Uterus (tissue), 4 donors: Measurements from ENCODE around the gene NDUFV2. TPM values are rescaled to one million over a fixed set of nuclear protein-coding genes. Genes with fewer than 3 reads are reported as not detected.

ENCODE experiments used
- DNase-seq, 2 donors: peaks; one replicate each; pipeline ENCODE4 v3.0.0-alpha.2; 2019 to 2020
- H3K27ac ChIP-seq, 2 donors: fragments of 200-600 bp; sonication (generic); 1 replicate in 1 of 2; 2 replicates in 1 of 2; pipeline ENCODE4 v1.5.1; 2016 to 2018
- H3K27me3 ChIP-seq, 2 donors: fragments of 200-600 bp; sonication (generic); one replicate each; pipeline ENCODE4 v1.5.1; 2018 to 2019; ENCODE audit warnings: control low read depth in 1 of 2
- H3K36me3 ChIP-seq, 2 donors: fragments of 200-600 bp; sonication (generic); one replicate each; pipeline ENCODE4 v1.5.1; 2019; ENCODE audit warnings: control low read depth in 1 of 2
- H3K4me1 ChIP-seq, 2 donors: fragments of 200-600 bp; sonication (generic); one replicate each; pipeline ENCODE4 v1.5.1; 2018 to 2019; ENCODE audit warnings: control low read depth in 1 of 2
- H3K4me3 ChIP-seq, 2 donors: fragments of 200-600 bp; sonication (generic); 1 replicate in 1 of 2; 2 replicates in 1 of 2; pipeline ENCODE4 v1.5.1; 2018 to 2019; ENCODE audit warnings: mild to moderate bottlenecking in 1 of 2
- H3K9me3 ChIP-seq, 2 donors: fragments of 200-600 bp; sonication (generic); one replicate each; pipeline ENCODE4 v1.5.1; 2019; ENCODE audit warnings: control low read depth in 1 of 2
- CTCF ChIP-seq, 4 experiments: fragments of 200-600 bp in 2 of 4; fragments of 450-650 bp in 2 of 4; sonication (generic) in 2 of 4; IDR thresholded peaks; one replicate each; pipeline ENCODE4 v1.5.1; 2016 to 2019; ENCODE audit warnings: antibody characterized with exemption in 4 of 4, mild to moderate bottlenecking in 2 of 4, moderate library complexity in 1 of 4
- POLR2A ChIP-seq, 2 donors: fragments of 450-650 bp; IDR thresholded peaks; one replicate each; pipeline ENCODE4 v1.6.1; 2016; ENCODE audit warnings: antibody characterized with exemption in 2 of 2, mild to moderate bottlenecking in 1 of 2, moderate library complexity in 1 of 2
- intact Hi-C: fragments of 100-400 bp; cut with DNase I; formaldehyde crosslinking; loops from one replicate; pipeline ENCODE4 v1.15.1; 2023; ENCODE audit warnings: low total_unique reads
- total RNA-seq, 4 donors: library from RNA; depleted of rRNA in 3 of 4; stranded (reverse); fragments of >200 nt in 3 of 4; gene quantifications; one replicate each; pipeline versions ENCODE4 v1.1.0 to v1.2.4, GENCODE V29; 2014 to 2023
- donor health status: DM: yes; HTN: yes; CAD: no.

NDUFV2 gene
- total RNA-seq, 4 donors from 2014 or later: 54.8 to 99.8 (median 95.8) TPM

DNA sequence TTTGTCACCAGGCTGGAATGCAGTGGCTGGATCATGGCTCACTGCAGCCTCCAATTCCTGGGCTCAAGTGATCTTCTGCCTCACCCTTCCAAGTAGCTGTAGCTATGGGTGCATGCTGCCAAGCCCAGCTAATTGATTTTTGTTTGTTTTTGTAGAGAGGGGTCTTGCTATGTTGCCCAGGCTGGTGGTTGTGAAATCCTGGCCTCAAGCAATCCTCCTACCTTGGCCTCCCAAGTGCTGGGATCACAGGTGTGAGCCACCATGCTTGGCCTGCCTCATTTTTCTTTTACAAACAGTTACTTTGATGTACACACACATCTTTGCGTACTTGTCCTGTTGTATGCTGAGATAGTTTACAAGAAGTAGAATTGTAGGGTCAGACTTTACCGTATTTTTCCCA lies 21.0 kb downstream of the NDUFV2 start:
- Histone ChIP-seq H3K4me1 (peaks cover 0 to 10% of the 10 kb centered on the region in 2 donors), H3K4me3 (no peak overlapping the region), H3K36me3 (no peaks in the 10 kb centered on the region), H3K27ac (no peak overlapping the region), H3K9me3 (no peaks in the 10 kb centered on the region), H3K27me3 (no peaks in the 10 kb centered on the region)
- intact Hi-C loops: no loop called here
- TF ChIP-seq POLR2A (IDR thresholded peaks at IDR 0.05): no peak
- no peak for TF ChIP-seq CTCF (IDR thresholded peaks at IDR 0.05)
- no peak for DNase-seq

DNA sequence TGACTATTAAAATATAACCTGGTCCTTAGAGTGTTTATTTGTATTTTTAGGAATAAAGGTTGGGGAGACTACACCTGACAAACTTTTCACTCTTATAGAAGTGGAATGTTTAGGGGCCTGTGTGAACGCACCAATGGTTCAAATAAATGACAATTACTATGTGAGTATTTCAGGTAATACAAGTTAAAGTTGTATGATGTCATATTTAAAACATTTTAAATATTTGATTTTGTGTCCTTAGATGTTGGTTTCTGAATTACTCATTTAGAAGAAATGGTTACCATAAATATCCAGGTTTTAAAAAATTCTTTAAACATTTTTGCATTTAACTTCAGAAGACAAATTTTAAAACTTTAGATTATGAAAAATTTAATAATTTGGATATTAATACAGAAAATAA lies 22.3 kb downstream of the NDUFV2 start:
- H3K4me3 ChIP-seq: no peak overlapping the region
- H3K36me3 ChIP-seq: no peaks in the 10 kb centered on the region
- H3K27ac ChIP-seq: no peak overlapping the region
- intact Hi-C loops: no loop called here
- no peak for DNase-seq
- H3K4me1 ChIP-seq: peaks cover 0 to 6% of the 10 kb centered on the region in 2 donors
- H3K9me3 ChIP-seq: no peaks in the 10 kb centered on the region
- H3K27me3 ChIP-seq: no peaks in the 10 kb centered on the region
- TF ChIP-seq CTCF (IDR thresholded peaks at IDR 0.05) (no peak), POLR2A (IDR thresholded peaks at IDR 0.05) (no peak)

DNA sequence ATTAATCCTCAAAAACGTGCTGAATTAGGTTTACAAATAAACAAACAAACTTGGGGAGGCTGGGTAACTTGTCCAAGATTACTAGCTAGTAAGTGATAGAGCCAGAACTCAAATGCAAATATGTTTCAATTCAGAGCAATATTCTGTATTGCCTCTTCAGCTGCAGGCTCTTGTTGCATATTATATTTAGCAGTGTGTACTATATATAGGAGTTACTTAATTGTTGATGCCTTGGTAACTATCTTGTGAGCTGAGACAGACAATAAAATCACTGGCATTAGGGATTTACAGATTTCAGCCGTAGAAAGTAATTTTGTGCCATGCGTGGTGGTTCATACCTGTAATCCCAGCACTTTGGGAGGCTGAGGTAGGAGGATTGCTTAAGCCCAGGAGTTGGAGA lies 23.8 kb downstream of the NDUFV2 start:
- Histone ChIP-seq H3K4me3 (no peak overlapping the region), H3K27ac (peak overlapping the region in 1 of 2 donors; percentile 2), H3K4me1 (peaks cover 0 to 3% of the 10 kb centered on the region in 2 donors), H3K27me3 (no peaks in the 10 kb centered on the region), H3K9me3 (no peaks in the 10 kb centered on the region), H3K36me3 (no peaks in the 10 kb centered on the region)
- TF ChIP-seq CTCF (IDR thresholded peaks at IDR 0.05): no peak
- TF ChIP-seq POLR2A (IDR thresholded peaks at IDR 0.05): no peak
- intact Hi-C loops: no loop called here
- no peak for DNase-seq

- H3K27me3 ChIP-seq: no peaks in the 10 kb centered on the region
- intact Hi-C loops: no loop called here
- no peak overlapping the region for H3K27ac ChIP-seq
- TF ChIP-seq POLR2A (IDR thresholded peaks at IDR 0.05): no peak
- TF ChIP-seq CTCF (IDR thresholded peaks at IDR 0.05): no peak
- no peaks in the 10 kb centered on the region for H3K4me1 ChIP-seq
- no peak overlapping the region for H3K4me3 ChIP-seq
- DNase-seq: no peak
- H3K9me3 ChIP-seq: no peaks in the 10 kb centered on the region
- no peaks in the 10 kb centered on the region for H3K36me3 ChIP-seq
Observed at GRCh38 chr18:9130195-9130594, 27.7 kb downstream of the NDUFV2 start.

DNA sequence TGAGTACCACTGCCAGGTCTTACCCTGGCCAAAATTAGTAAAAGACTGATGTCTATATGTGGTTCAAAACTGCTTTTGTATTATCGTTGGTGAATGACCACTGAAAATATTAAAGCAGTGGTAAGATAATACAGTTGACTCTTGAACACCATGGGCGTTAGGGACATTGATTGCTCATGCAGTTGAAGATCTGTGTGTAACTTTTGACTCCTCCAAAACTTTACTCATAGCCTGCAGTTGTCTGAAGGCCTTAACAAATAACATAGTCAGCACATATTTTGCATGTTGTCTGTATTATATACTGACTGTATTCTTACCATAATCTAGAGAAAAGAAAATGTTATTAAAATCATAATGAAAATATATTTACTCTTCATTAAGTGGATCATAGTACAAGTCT lies 28.3 kb downstream of the NDUFV2 start:
- Histone ChIP-seq H3K27ac (no peak overlapping the region), H3K27me3 (no peaks in the 10 kb centered on the region), H3K4me1 (no peaks in the 10 kb centered on the region), H3K4me3 (no peak overlapping the region), H3K36me3 (no peaks in the 10 kb centered on the region), H3K9me3 (no peaks in the 10 kb centered on the region)
- DNase-seq: no peak
- intact Hi-C loops: no loop called here
- TF ChIP-seq POLR2A (IDR thresholded peaks at IDR 0.05) (no peak), CTCF (IDR thresholded peaks at IDR 0.05) (no peak)
